Measurements from ENCODE around the gene IDE. TPM values are rescaled to one million over a fixed set of nuclear protein-coding genes. Genes with fewer than 3 reads are reported as not detected.

The IDE gene
- total RNA-seq, 1 experiment from 2014 or later: 55.8 TPM

- no peak overlapping the region for H2AFZ ChIP-seq (ENCODE audit: low read depth, low read length, poor library complexity, severe bottlenecking)
- CTCF ChIA-PET: no interaction called here
- H3K27me3 ChIP-seq (ENCODE audit: insufficient read depth, low read length): no peaks in the 10 kb centered on the region
- POLR2A ChIA-PET: no interaction called here
- peaks cover 2 to 36% of the 10 kb centered on the region in 2 experiments; a peak in 3 of 4 replicates for H3K4me1 ChIP-seq (ENCODE audit: control insufficient read depth in 1 of 2, insufficient read depth in 2 of 2, low read length in 2 of 2)
- no peaks in the 10 kb centered on the region for H3K36me3 ChIP-seq (ENCODE audit: control insufficient read depth in 1 of 2, insufficient read depth in 2 of 2, low read length in 2 of 2)
- no TSS peak for BruUV-seq (replicated peaks)
- no peaks in the 10 kb centered on the region for H3K9me2 ChIP-seq (ENCODE audit: insufficient read depth)
- H3K9me3 ChIP-seq (ENCODE audit: control insufficient read depth in 1 of 2, insufficient read depth in 1 of 2, low read depth in 1 of 2, low read length in 2 of 2): no peaks in the 10 kb centered on the region
- DNase-seq (ENCODE audit: low read depth, low spot score) (no peak), ATAC-seq (no peak)
- H4K20me1 ChIP-seq (ENCODE audit: insufficient read depth): no peaks in the 10 kb centered on the region
- RAD21 ChIA-PET (ENCODE audit: low non-redundant PET in 1 of 2, low total read pairs in 2 of 2, uncharacterized antibody in 2 of 2, unreplicated experiment in 2 of 2): no interaction called here
- no peak for TF ChIP-seq POLR2A (IDR thresholded peaks at IDR 0.05; ENCODE audit: borderline replicate concordance, extremely low read depth, insufficient read depth, insufficient read length)
- no peak for TF ChIP-seq CBX3 (IDR thresholded peaks at IDR 0.05; ENCODE audit: low read depth)
- no peak for TF ChIP-seq RAD21 (IDR thresholded peaks at IDR 0.05; ENCODE audit: low read depth)
- no peak for TF ChIP-seq SRF (IDR thresholded peaks at IDR 0.05; ENCODE audit: low read depth)
- no peak for TF ChIP-seq ZNF274 (IDR thresholded peaks at IDR 0.05; ENCODE audit: low read depth, low read length)
- TF ChIP-seq MAX (IDR thresholded peaks at IDR 0.05): no peak
- no peak for TF ChIP-seq CEBPB (IDR thresholded peaks at IDR 0.05; ENCODE audit: low read depth)
- TF ChIP-seq TCF7L2 (IDR thresholded peaks at IDR 0.05; ENCODE audit: borderline replicate concordance, extremely low read depth, insufficient read depth, insufficient read length): no peak
- no peak for TF ChIP-seq POLR2AphosphoS5 (IDR thresholded peaks at IDR 0.05; ENCODE audit: low read depth, low read length)
- TF ChIP-seq ZBTB33 (IDR thresholded peaks at IDR 0.05; ENCODE audit: extremely low read depth, insufficient replicate concordance, low read length): no peak
- TF ChIP-seq EZH2phosphoT487 (IDR thresholded peaks at IDR 0.05; ENCODE audit: borderline replicate concordance): no peak
- no peak for TF ChIP-seq CTCF (IDR thresholded peaks at IDR 0.05 in 2 of 3, conservative IDR thresholded peaks at IDR 0.05 in 1 of 3; ENCODE audit: borderline replicate concordance in 1 of 3, insufficient read depth in 1 of 3, low read depth in 2 of 3, low read length in 2 of 3)
- no peak for TF ChIP-seq ELF1 (IDR thresholded peaks at IDR 0.05; ENCODE audit: borderline replicate concordance, low read depth)
- no peak overlapping the region for H3K27ac ChIP-seq (ENCODE audit: low read depth, low read length)
- H3K9ac ChIP-seq (ENCODE audit: low read length): no peak overlapping the region
- H3K4me3 ChIP-seq (replicated peaks in 1 of 2; ENCODE audit: low read depth in 1 of 2, low read length in 2 of 2): no peak overlapping the region
- no peak overlapping the region for H3K4me2 ChIP-seq (ENCODE audit: low read length)
- H3K79me2 ChIP-seq (ENCODE audit: insufficient read depth, low read length): peaks cover 100% of the 10 kb centered on the region
- intact Hi-C loops (cut with micrococcal nuclease): loop anchor here (10.0 kb wide), 1 partner anchor 246 kb away; the partner anchor contains the start of gene EXOC6
These were observed 24.4 kb upstream of the IDE start for GRCh38 chr10:92598321-92598720.
